Islet precursor cell (in vitro differentiated cells): ENCODE data around the gene TRAP1.

Experiments used
- DNase-seq: peaks from one replicate; pipeline ENCODE4 v3.0.0-alpha.2; 2018

Gene TRAP1

GRCh38 chr16:3645108-3645503 lies 72.2 kb downstream of the TRAP1 start:
- no peak for DNase-seq

- no peak for DNase-seq
These were observed 74.1 kb downstream of the TRAP1 start for GRCh38 chr16:3643095-3643730.

DNA sequence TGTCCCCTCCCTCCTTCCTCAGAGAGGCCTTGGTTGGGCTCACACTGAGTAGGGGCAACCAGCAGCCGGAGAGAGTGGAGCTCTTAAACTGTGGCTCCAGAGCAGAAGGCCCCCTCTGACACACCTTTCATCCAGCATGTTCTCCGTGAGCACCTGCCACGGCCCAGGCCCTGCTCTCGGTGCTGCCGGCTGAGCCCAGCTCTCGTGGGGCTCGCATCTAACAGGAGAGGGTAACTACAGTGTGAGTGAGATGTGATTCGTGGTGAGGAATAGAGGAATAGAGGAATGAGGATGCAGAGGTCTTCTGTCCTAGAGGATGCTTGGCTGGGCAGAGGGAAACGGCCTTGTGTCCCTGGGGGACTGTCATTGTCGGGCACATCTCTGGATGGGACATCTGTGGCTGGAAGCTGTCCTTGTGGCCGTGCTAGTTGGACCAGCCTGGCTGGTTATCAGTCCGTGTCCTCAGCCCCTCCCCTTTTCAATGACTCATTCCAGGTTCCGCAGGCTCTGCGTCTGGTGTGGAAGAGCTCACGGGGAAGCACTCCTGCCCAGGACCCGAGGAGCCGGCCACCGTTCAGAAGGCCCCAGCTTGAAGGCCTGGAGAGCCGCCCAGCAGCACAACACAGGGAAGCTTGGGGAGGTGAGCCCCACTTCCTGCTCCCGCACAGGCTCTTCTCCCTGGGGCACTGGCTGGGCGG lies 74.8 kb downstream of the TRAP1 start:
- peak; percentile 95 for DNase-seq

DNA sequence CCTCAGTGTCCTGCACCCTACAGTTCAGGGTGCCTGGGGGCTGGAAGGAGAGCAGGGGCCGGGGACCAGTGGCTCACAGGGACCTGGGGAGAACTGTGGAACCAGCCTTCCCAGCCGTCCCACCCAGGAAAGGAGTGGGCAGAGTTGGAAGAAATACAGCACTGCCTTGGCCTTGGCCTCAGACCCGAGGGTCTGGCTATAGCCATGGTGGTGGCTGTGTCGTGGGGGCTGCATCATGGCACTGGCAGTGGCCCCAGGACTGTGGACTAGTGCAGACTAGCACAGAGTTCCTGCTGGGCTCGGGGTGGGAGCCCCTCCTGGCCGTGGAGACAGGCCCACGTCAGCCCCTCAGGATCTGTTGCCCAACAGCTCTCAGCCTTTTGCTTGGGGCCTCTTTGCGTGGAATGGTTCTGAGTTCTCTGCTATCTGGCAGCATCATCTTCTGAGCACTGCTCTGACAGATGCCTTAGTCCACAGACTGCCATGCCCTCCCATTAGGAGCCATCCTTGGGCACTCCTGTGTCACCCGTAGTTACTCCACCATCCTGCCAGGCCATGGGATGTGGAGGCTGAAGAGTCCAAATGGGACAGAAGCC lies 75.4 kb downstream of the TRAP1 start:
- DNase-seq, result peak; percentile 42

- DNase-seq, result peak; percentile 47
These were observed 76.5 kb downstream of the TRAP1 start for GRCh38 chr16:3640632-3641501.

DNA sequence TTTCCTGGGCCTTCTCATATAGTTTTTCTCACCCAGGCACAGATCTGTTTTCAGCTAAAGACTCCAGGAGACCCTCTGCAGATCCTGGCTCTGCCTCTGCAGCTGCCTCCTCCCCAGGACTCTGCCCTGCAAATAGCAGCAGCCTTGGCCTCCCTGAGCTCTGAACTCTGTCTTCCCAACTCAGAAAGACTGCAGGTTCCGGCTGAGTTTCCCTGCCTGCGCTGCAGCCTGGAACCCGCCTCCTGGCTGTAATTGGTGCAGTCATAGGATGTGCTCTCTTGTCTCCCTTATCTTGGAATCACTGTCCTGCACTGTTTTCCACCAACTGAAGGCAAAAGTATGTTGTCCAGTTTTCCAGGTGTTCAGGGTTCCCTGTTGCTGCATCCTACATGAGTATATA lies 77.1 kb downstream of the TRAP1 start:
- peak; percentile 70 for DNase-seq

GRCh38 chr16:3638916-3639644 lies 78.2 kb downstream of the TRAP1 start:
- DNase-seq, result peak; percentile 41

- DNase-seq, result peak; percentile 78
These were observed 79.9 kb downstream of the TRAP1 start for GRCh38 chr16:3637371-3637923.

- DNase-seq, result peak; percentile 16
These were observed 91.2 kb downstream of the TRAP1 start for GRCh38 chr16:3625911-3626732.

GRCh38 chr16:3625331-3625730 lies 92.0 kb downstream of the TRAP1 start:
- peak; percentile 5 for DNase-seq

- peak; percentile 3 for DNase-seq
These were observed 93.7 kb downstream of the TRAP1 start for GRCh38 chr16:3623642-3624041.

GRCh38 chr16:3618769-3619141 lies 98.6 kb downstream of the TRAP1 start:
- DNase-seq, result peak; percentile 26

- DNase-seq, result peak; percentile 22
These were observed 104.5 kb downstream of the TRAP1 start for GRCh38 chr16:3612510-3613466.

GRCh38 chr16:3611146-3611975 lies 106.0 kb downstream of the TRAP1 start, which contains the start of gene SLX4:
Gene SLX4 (minus strand): TSS chr16:3611606. CDS start chr16:3608964, 2,642 bp downstream.
- DNase-seq, result peak; percentile 94

DNA sequence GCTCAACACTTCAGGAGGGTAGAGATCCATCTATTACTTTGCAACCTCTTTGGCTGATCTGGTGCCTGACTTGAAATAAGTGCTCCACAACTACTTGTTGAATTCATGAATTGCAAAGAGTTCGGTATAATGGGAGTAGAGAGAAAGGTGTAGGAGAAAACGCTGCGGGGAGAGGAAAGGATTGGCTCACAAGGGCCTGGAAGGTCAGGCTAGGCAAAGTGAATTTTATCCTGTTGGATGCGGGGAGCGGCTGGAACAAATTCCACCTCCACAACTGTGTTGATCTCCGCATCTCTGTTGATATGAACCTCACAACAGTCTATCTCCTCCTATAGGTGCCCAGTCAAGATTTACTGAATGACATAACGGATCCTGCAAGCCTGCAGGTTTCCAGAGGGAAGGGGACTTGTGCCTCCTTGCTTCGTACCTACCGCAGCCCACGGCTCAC lies 106.6 kb downstream of the TRAP1 start:
- DNase-seq, result no peak

DNA sequence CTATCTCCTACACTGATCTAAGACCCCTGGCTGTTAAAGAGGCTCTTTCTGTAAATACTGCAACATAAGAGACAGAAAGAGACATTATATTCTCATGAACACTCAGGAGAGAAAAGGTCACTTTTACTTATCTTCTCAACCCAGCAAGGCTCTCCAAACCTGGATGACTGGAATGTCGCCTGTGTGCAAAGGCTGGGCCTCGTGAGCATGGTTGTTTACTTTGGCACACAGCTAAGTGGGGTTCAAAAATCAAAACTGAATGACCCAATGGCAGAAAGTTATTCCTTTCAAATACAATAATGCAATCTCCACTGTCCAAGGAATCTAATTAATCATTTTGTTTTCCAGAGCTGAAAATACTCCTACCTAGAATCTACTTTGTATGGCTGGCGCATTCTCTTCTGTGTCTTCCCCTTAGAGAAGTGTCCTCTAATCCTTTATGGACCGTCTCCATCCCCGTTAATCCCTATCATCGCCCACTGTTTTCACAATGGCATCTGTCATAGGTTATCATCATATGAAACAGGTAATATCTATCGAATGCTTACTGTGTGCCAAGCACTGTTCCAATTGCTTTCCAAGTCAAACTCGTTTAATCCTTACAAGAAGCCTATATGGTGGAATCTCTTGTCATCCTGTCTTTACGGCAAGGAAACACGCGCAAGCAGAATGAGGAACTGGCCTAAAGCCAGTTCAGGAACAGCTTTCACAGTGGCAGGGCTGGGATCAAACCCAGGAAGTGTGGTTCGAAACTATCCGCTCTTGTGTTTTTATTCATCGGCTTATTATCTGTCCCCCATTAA lies 107.2 kb downstream of the TRAP1 start:
- DNase-seq, result peak; percentile 19

DNA sequence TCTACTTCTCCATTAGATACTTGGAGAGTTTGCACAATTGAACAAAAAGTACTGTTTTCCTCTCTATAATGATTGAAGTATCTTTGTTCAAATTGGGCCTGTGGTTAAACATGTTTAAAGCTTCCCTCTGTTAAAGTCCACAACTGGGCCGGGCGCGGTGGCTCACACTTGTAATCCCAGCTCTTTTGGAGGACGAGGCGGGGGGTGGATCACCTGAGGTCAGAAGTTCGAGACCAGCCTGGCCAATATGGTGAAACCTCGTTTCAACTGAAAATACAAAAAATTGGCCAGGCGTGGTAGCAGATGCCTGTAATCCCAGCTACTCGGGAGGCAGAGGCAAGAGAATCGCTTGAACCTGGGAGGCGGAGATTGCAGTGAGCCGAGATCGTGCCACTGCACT lies 108.3 kb downstream of the TRAP1 start:
- peak; percentile 19 for DNase-seq

DNA sequence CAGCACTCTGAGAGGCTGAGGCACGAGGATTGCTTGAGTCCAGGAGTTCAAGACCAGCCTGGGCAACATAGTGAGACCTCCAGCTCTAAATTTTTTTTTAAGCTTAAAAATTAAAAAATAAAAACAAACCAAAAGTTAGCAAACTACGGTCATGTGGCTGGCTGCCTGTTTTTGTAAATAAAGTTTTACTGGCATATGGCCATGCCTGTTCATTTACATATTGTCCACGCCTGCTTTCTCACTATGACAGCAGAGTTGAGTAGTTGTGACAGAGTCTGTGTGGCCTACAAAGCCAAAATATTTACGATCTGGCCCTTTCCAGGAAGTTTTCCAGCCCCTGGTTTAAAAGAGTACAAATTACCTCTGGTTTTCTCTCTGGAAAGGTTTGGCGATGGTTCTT lies 109.3 kb downstream of the TRAP1 start:
- peak; percentile 18 for DNase-seq
